Adrenal gland (tissue), 12 donors: ENCODE data around the gene UBFD1. TPM values are rescaled to one million over a fixed set of nuclear protein-coding genes. Genes with fewer than 3 reads are reported as not detected.

Source experiments
- DNase-seq, 7 donors: peaks; one replicate each; pipeline ENCODE4 v3.0.0-alpha.2; 2019 to 2020
- H3K27ac ChIP-seq, 5 donors: fragments of 200-600 bp; sonication (generic) in 4 of 5; 1 replicate in 3 of 5; 2 replicates in 2 of 5; pipeline versions ENCODE4 v1.5.1 to v1.8.0; 2016 to 2020; ENCODE audit warnings: mild to moderate bottlenecking in 1 of 5
- H3K27me3 ChIP-seq: fragments of 200-600 bp; 2 replicates; pipeline ENCODE4 v1.8.0; 2021
- H3K36me3 ChIP-seq, 2 donors: fragments of 200-600 bp; replicated peaks in 1 of 2; 1 replicate in 1 of 2; 2 replicates in 1 of 2; pipeline versions ENCODE4 v1.5.1 to v1.8.0; 2018 to 2022
- H3K4me1 ChIP-seq, 2 donors: fragments of 200-600 bp; replicated peaks in 1 of 2; 1 replicate in 1 of 2; 2 replicates in 1 of 2; pipeline versions ENCODE4 v1.5.1 to v1.8.0; 2018 to 2021
- H3K4me3 ChIP-seq, 4 donors: fragments of 200-600 bp; sonication (generic) in 3 of 4; one replicate each; pipeline ENCODE4 v1.5.1; 2016 to 2018
- H3K9me3 ChIP-seq, 3 donors: fragments of 200-600 bp; sonication (generic) in 1 of 3; replicated peaks in 1 of 3; 1 replicate in 2 of 3; 2 replicates in 1 of 3; pipeline versions ENCODE4 v1.5.1 to v1.8.0; 2016 to 2021
- POLR2A ChIP-seq, 2 donors: fragments of 450-650 bp; IDR thresholded peaks; one replicate each; pipeline ENCODE4 v1.6.1; 2017; ENCODE audit warnings: antibody characterized with exemption in 2 of 2, mild to moderate bottlenecking in 2 of 2, moderate library complexity in 1 of 2
- WGBS, 4 donors: extraction: QIAGEN DNeasy Blood & Tissue Kit in 2 of 4; methylation state at CpG; one replicate each; pipeline versions ENCODE4 v1.1.5 to v1.1.7; 2013 to 2017; 5-methylcytosine and 5-hydroxymethylcytosine counted together
- intact Hi-C, 2 donors: fragments of 100-400 bp; cut with DNase I; formaldehyde crosslinking; loops; one replicate each; pipeline versions ENCODE4 v1.14.1 to v1.15.0; 2022 to 2023
- polyA plus RNA-seq, 3 donors: library from polyadenylated mRNA; stranded (reverse); fragments of 200-250 nt in 2 of 3; fragments of 350-450 nt in 1 of 3; fragmentation: Illumina TruSeq in 1 of 3; extraction: RNeasy Lipid Tissue Mini Kit (QIAGEN cat#74804) in 1 of 3; gene quantifications; one replicate each; pipeline ENCODE4 v1.2.3, GENCODE V29; 2013 to 2014
- total RNA-seq, 9 donors: library from RNA; depleted of rRNA in 4 of 9; stranded (reverse); fragments of >200 nt in 4 of 9; fragments of 120-200 nt in 1 of 9; fragmentation: NEBNext Ultra II Directional in 1 of 9; extraction: Animal tissue kit (Norgen Biotek cat#: 25700) in 1 of 9; gene quantifications; one replicate each; pipeline versions ENCODE4 v1.1.0 to v1.2.4, GENCODE V29; 2013 to 2023
- TF ChIP-seq, protein P1 (sequence below), 6 experiments: fragments of 450-650 bp in 4 of 6; fragments of 200-600 bp in 2 of 6; sonication (generic) in 1 of 6; IDR thresholded peaks; 1 replicate in 5 of 6; 2 replicates in 1 of 6; pipeline versions ENCODE4 v1.5.1 to v1.8.0; 2016 to 2021; ENCODE audit warnings: antibody characterized with exemption in 6 of 6, mild to moderate bottlenecking in 2 of 6, moderate library complexity in 1 of 6
- donor health status: healthy with polysubstance abuse.
- donor health status: Bipolar disorder and iron deficiency.
- donor health status: DM: yes; HTN: yes; CAD: no.
- donor health status: DM: no; HTN: no; CAD: no.
- donor health status: DM: no; HTN: no; CAD: no.
- donor health status: DM: yes; HTN: yes; CAD: no.

UBFD1 gene
- total and polyA plus RNA-seq, 12 donors = 9.5 to 151 (median 87.0) TPM

DNA sequence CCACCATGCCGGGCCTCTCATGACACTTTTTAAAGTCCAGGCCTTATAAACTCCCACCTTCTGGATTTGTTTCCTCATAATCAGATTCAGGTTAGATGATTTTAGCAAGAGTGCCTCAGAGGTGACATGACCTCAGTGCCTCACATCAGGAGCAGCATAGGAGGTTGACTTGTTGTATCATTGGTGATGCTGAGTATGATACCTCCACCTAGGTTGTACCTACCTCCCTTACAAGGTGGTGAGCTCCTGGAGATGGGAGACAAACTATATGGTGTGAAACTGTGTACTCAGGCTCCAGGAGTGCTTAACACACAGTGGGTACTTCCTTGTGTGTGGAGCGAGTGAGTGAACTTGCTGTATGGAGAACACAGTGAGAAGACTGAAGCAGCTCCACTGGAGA lies 20.0 kb downstream of the UBFD1 start:
- H3K4me1 ChIP-seq = peaks cover 0 to 9% of the 10 kb centered on the region in 2 donors
- H3K27ac ChIP-seq = peak overlapping the region in 1 of 5 donors; percentile 3
- no peaks in the 10 kb centered on the region for H3K9me3 ChIP-seq
- no peak overlapping the region for H3K4me3 ChIP-seq
- no peaks in the 10 kb centered on the region for H3K27me3 ChIP-seq
- intact Hi-C loops = no loop called here
- peaks cover 0 to 46% of the 10 kb centered on the region in 2 donors for H3K36me3 ChIP-seq
- 92 to 100% (median 96%) methylated on average over 2 of the region's 2 CpGs for WGBS, 4 donors
- no peak for TF ChIP-seq POLR2A (IDR thresholded peaks at IDR 0.05)
- TF ChIP-seq, protein P1, sequence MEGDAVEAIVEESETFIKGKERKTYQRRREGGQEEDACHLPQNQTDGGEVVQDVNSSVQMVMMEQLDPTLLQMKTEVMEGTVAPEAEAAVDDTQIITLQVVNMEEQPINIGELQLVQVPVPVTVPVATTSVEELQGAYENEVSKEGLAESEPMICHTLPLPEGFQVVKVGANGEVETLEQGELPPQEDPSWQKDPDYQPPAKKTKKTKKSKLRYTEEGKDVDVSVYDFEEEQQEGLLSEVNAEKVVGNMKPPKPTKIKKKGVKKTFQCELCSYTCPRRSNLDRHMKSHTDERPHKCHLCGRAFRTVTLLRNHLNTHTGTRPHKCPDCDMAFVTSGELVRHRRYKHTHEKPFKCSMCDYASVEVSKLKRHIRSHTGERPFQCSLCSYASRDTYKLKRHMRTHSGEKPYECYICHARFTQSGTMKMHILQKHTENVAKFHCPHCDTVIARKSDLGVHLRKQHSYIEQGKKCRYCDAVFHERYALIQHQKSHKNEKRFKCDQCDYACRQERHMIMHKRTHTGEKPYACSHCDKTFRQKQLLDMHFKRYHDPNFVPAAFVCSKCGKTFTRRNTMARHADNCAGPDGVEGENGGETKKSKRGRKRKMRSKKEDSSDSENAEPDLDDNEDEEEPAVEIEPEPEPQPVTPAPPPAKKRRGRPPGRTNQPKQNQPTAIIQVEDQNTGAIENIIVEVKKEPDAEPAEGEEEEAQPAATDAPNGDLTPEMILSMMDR (IDR thresholded peaks at IDR 0.05) = no peak
- no peak for DNase-seq

DNA sequence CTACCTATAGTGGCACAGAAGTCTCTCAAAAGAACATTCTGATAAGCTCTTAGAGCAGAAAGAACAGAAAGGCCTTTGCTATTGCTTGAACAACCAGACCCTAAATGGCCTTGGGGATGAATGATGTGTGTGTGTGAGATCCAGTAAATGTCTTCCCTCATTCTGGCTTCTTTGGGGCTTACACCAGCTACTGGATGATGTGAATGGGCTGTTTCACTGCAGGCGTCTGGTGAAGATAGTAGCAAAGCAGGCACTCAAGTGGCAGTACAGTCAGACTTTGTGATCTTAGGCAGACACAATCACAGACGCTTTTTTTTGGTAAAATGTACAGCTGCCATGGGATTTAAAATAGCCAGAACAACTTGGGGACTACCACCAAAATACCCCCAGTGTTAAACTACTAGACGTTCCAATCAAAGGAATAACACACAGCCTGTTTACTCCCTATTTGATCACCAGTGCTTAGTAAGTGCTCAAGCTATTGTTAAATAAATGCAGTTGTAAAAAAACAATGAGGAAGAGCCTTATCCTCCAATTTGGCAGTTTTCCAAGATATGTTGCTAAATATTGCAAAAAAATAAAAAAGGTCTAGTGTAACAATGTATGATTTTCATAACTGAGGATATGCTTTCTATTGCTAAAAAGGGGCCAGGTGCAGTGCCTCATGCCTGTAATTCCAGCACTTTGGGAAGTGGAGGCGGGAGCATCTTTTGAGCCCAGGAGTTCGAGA lies 20.7 kb downstream of the UBFD1 start:
- intact Hi-C loops = no loop called here
- H3K9me3 ChIP-seq = no peaks in the 10 kb centered on the region
- no peak for DNase-seq
- no peaks in the 10 kb centered on the region for H3K27me3 ChIP-seq
- H3K36me3 ChIP-seq = peaks cover 0 to 40% of the 10 kb centered on the region in 2 donors
- H3K4me3 ChIP-seq = no peak overlapping the region
- 55 to 65% (median 60%) methylated on average over 5 of the region's 5 CpGs for WGBS, 4 donors
- TF ChIP-seq, protein P1 (IDR thresholded peaks at IDR 0.05) = no peak
- no peak for TF ChIP-seq POLR2A (IDR thresholded peaks at IDR 0.05)
- H3K4me1 ChIP-seq = peaks cover 0 to 9% of the 10 kb centered on the region in 2 donors
- H3K27ac ChIP-seq = peak overlapping the region in 2 of 5 donors; percentile 3 to 9

DNA sequence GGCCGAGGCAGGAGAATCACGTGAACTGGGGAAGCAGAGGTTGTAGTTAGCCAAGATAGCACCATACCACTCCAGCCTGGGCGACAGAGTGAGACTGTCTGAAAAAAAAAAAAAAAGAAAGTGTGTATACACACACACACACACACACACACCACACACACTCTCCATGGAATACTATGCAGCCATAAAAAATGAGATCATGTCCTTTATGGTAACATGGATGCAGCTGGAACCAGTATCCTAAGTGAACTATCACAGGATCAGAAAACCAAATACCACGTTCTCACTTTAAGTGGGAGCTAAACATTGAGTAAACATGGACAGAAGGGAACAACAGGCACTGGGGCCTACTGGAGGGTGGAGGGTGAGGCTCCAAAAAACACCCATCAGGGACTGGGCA lies 21.8 kb downstream of the UBFD1 start:
- H3K9me3 ChIP-seq = no peaks in the 10 kb centered on the region
- peaks cover 0 to 9% of the 10 kb centered on the region in 2 donors for H3K4me1 ChIP-seq
- intact Hi-C loops = no loop called here
- no peak overlapping the region for H3K4me3 ChIP-seq
- WGBS, 4 donors = 94 to 98% (median 97%) methylated on average over 4 of the region's 4 CpGs
- peaks cover 0 to 39% of the 10 kb centered on the region in 2 donors for H3K36me3 ChIP-seq
- H3K27ac ChIP-seq = no peak overlapping the region
- TF ChIP-seq, protein P1 (IDR thresholded peaks at IDR 0.05) = no peak
- TF ChIP-seq POLR2A (IDR thresholded peaks at IDR 0.05) = no peak
- no peak for DNase-seq
- H3K27me3 ChIP-seq = no peaks in the 10 kb centered on the region

DNA sequence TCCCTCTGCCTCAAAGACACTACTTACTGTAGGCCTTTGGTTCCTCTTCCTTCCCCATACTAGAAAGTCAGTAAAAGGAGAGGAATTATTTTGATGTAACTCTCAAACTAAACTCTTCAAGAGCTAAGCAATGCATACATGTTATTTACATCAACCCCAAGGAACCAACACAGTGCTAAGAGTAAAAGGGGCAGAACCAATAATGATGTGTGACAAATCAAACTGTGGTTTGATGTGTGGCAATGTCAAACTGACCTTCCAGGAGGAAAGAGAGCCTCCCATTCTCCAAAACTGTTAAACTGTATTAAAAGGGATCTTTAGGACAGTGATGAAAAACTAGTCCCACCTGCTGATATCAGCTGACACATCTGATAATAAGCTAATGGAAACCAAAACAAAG lies 22.9 kb downstream of the UBFD1 start:
- no peak for TF ChIP-seq POLR2A (IDR thresholded peaks at IDR 0.05)
- TF ChIP-seq, protein P1 (IDR thresholded peaks at IDR 0.05) = no peak
- Histone ChIP-seq H3K27ac (no peak overlapping the region), H3K9me3 (no peaks in the 10 kb centered on the region), H3K27me3 (no peaks in the 10 kb centered on the region), H3K4me3 (no peak overlapping the region), H3K4me1 (peaks cover 0 to 9% of the 10 kb centered on the region in 2 donors), H3K36me3 (peaks cover 0 to 43% of the 10 kb centered on the region in 2 donors)
- no peak for DNase-seq
- intact Hi-C loops = no loop called here
